Body of pancreas (tissue), 4 donors: ENCODE measurements around the gene CCNY. TPM values are rescaled to one million over a fixed set of nuclear protein-coding genes. Genes with fewer than 3 reads are reported as not detected.

Source experiments
- ATAC-seq: fragments of 150-250 bp; one replicate; pipeline ENCODE4 v1.9.1; 2016
- DNase-seq, 4 donors: peaks; one replicate each; pipeline ENCODE4 v3.0.0-alpha.2; 2019
- H3K27ac ChIP-seq, 4 donors: fragments of 200-600 bp; sonication (generic); 1 replicate in 3 of 4; 2 replicates in 1 of 4; pipeline versions ENCODE4 v1.5.1 to v1.6.1; 2016 to 2019; ENCODE audit warnings: mild to moderate bottlenecking in 1 of 4, mixed read lengths in 1 of 4, moderate library complexity in 1 of 4
- H3K27me3 ChIP-seq, 2 donors: fragments of 200-600 bp; sonication (generic); one replicate each; pipeline ENCODE4 v1.6.0; 2016; ENCODE audit warnings: mild to moderate bottlenecking in 1 of 2
- H3K36me3 ChIP-seq, 2 donors: fragments of 200-600 bp; sonication (generic); replicated peaks in 1 of 2; 2 replicates each; pipeline ENCODE4 v1.5.1; 2016; ENCODE audit warnings: low read depth in 2 of 2; ENCODE audit not compliant: insufficient read depth in 1 of 2
- H3K4me1 ChIP-seq: fragments of 200-600 bp; sonication (generic); one replicate; pipeline ENCODE4 v1.6.0; 2016
- H3K4me3 ChIP-seq, 2 donors: fragments of 200-600 bp; sonication (generic); 1 replicate in 1 of 2; 2 replicates in 1 of 2; pipeline ENCODE4 v1.5.1; 2016 to 2019
- H3K9me3 ChIP-seq, 3 donors: fragments of 200-600 bp; sonication (generic); 1 replicate in 2 of 3; 2 replicates in 1 of 3; pipeline ENCODE4 v1.5.1; 2016
- CTCF ChIP-seq, 7 experiments: fragments of 450-650 bp in 4 of 7; fragments of 200-600 bp in 3 of 7; sonication (generic) in 3 of 7; IDR thresholded peaks; one replicate each; pipeline ENCODE4 v1.5.1; 2016 to 2019; ENCODE audit warnings: antibody characterized with exemption in 7 of 7
- POLR2A ChIP-seq, 3 donors: fragments of 450-650 bp; IDR thresholded peaks; one replicate each; pipeline ENCODE4 v1.6.1; 2016; ENCODE audit warnings: antibody characterized with exemption in 3 of 3, mild to moderate bottlenecking in 2 of 3
- WGBS, 2 donors: methylation state at CpG; one replicate each; pipeline ENCODE4 v1.1.5; 2017; 5-methylcytosine and 5-hydroxymethylcytosine counted together
- intact Hi-C: fragments of 100-400 bp; cut with DNase I; formaldehyde crosslinking; loops from one replicate; pipeline ENCODE4 v1.15.1; 2023
- total RNA-seq, 2 donors: library from RNA; depleted of rRNA; stranded (reverse); fragments of >200 nt; gene quantifications; one replicate each; pipeline ENCODE4 v1.1.0, GENCODE V29; 2016

The CCNY gene
- total RNA-seq, 2 donors from 2014 or later = 9.6 to 18.9 TPM

GRCh38 chr10:35451151-35452016, 115.1 kb downstream of the CCNY start:
- H3K4me3 ChIP-seq = no peak overlapping the region
- no peaks in the 10 kb centered on the region for H3K27me3 ChIP-seq
- intact Hi-C loops = no loop called here
- DNase-seq (no peak), ATAC-seq (no peak)
- TF ChIP-seq POLR2A (IDR thresholded peaks at IDR 0.05) (no peak), CTCF (IDR thresholded peaks at IDR 0.05) (no peak)
- no peaks in the 10 kb centered on the region for H3K9me3 ChIP-seq
- WGBS, 2 donors = 68 to 76% methylated on average over 6 to 8 of the region's 8 CpGs
- H3K4me1 ChIP-seq = peaks cover 80% of the 10 kb centered on the region
- peak overlapping the region in 3 of 4 donors; percentile 45 to 84 (median 60) for H3K27ac ChIP-seq
- no peaks in the 10 kb centered on the region for H3K36me3 ChIP-seq

DNA sequence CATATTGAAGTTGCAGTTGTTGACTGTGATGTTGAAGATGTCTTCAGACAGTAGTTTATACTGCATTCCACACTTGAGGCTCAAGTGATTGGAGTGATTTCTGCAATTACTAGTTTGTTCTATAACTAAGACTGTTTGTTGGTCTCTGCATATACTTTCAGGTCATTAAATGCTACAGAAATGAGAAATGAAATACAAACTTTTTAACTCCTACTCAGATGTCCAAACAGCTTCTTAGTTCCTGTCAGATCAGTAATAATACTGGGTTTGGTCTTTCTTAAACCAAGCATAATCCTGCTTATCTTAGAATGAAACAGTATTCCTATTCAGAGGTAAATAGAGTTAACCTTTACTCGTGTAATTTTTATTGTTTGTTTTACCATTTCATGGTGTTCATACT, 115.9 kb downstream of the CCNY start:
- TF ChIP-seq CTCF (IDR thresholded peaks at IDR 0.05) = no peak
- no peak for TF ChIP-seq POLR2A (IDR thresholded peaks at IDR 0.05)
- ATAC-seq (no peak), DNase-seq (no peak)
- no peaks in the 10 kb centered on the region for H3K27me3 ChIP-seq
- 13 to 24% methylated on average over 1 of the region's 1 CpG for WGBS, 2 donors
- H3K4me3 ChIP-seq = no peak overlapping the region
- no peaks in the 10 kb centered on the region for H3K36me3 ChIP-seq
- H3K9me3 ChIP-seq = no peaks in the 10 kb centered on the region
- H3K27ac ChIP-seq = peak overlapping the region in 2 of 4 donors; percentile 60 to 84
- intact Hi-C loops = no loop called here
- H3K4me1 ChIP-seq = peaks cover 80% of the 10 kb centered on the region

DNA sequence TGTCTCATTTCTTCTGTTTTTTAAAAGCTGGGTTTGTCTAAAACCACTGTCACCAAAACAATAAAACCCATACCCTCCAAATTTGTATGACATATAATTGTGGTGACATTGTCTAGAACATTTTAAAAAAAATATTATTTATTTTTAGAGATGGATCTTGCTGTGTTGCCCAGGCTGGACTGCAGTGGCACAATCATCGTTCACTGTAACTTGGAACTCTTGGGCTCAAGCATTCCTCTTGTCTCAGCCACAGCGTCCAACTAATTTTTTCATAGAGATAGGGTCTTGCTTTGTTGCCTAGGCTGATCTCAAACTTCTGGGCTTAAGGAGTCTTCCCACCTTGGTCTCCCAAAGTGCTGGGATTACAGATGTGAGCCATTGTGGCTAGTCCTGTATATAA, 116.5 kb downstream of the CCNY start:
- Histone ChIP-seq H3K4me1 (peaks cover 74% of the 10 kb centered on the region), H3K4me3 (no peak overlapping the region), H3K27me3 (no peaks in the 10 kb centered on the region), H3K9me3 (no peaks in the 10 kb centered on the region), H3K36me3 (no peaks in the 10 kb centered on the region), H3K27ac (no peak overlapping the region)
- TF ChIP-seq CTCF (IDR thresholded peaks at IDR 0.05) = no peak
- TF ChIP-seq POLR2A (IDR thresholded peaks at IDR 0.05) = no peak
- intact Hi-C loops = no loop called here
- ATAC-seq (no peak), DNase-seq (no peak)
- 88 to 98% methylated on average over 2 of the region's 2 CpGs for WGBS, 2 donors

- intact Hi-C loops = no loop called here
- peak; percentile 83 for ATAC-seq
Measured at GRCh38 chr10:35453855-35454532, 117.7 kb downstream of the CCNY start.

More at GRCh38 chr10:35453855-35454532, 117.7 kb downstream of the CCNY start:
- Histone ChIP-seq H3K9me3 (no peaks in the 10 kb centered on the region), H3K27me3 (no peaks in the 10 kb centered on the region), H3K27ac (peak overlapping the region in 2 of 4 donors; percentile 55), H3K36me3 (no peaks in the 10 kb centered on the region), H3K4me3 (no peak overlapping the region), H3K4me1 (peaks cover 62% of the 10 kb centered on the region)
- peak; percentile 37 to 59 (median 52) for DNase-seq
- TF ChIP-seq POLR2A (IDR thresholded peaks at IDR 0.05) = no peak
- TF ChIP-seq CTCF (IDR thresholded peaks at IDR 0.05) = no peak
- 26 to 46% methylated on average over 12 of the region's 12 CpGs for WGBS, 2 donors
